Endothelial cell (in vitro differentiated cells): Measurements from ENCODE around the gene SRRD. TPM values are rescaled to one million over a fixed set of nuclear protein-coding genes. Genes with fewer than 3 reads are reported as not detected.
A peak's percentile ranks its signal among the peaks of the same experiment; 100 is the strongest.

Source experiments
- DNase-seq: peaks from one replicate; pipeline ENCODE4 v3.0.0; 2021; ENCODE audit warnings: low spot score
- H3K27ac Mint-ChIP-seq: one replicate; pipeline ENCODE4 v1.8.0; 2021; ENCODE audit warnings: mixed read lengths, inconsistent platforms; ENCODE audit not compliant: unreplicated experiment
- H3K27me3 Mint-ChIP-seq: one replicate; pipeline ENCODE4 v1.8.0; 2021; ENCODE audit warnings: mild to moderate bottlenecking, moderate library complexity, mixed read lengths, inconsistent platforms; ENCODE audit not compliant: unreplicated experiment
- H3K36me3 Mint-ChIP-seq: one replicate; pipeline ENCODE4 v1.8.0; 2021; ENCODE audit warnings: mild to moderate bottlenecking, low read depth, mixed read lengths, inconsistent platforms; ENCODE audit not compliant: unreplicated experiment
- H3K4me1 Mint-ChIP-seq: one replicate; pipeline ENCODE4 v1.8.0; 2021; ENCODE audit warnings: mild to moderate bottlenecking, mixed read lengths, inconsistent platforms; ENCODE audit not compliant: unreplicated experiment
- H3K4me3 Mint-ChIP-seq: one replicate; pipeline ENCODE4 v1.8.0; 2021; ENCODE audit warnings: mild to moderate bottlenecking, mixed read lengths, inconsistent platforms; ENCODE audit not compliant: unreplicated experiment
- H3K9me3 Mint-ChIP-seq: one replicate; pipeline ENCODE4 v1.8.0; 2021; ENCODE audit warnings: mixed read lengths, inconsistent platforms; ENCODE audit not compliant: unreplicated experiment
- total RNA-seq: library from RNA; stranded (reverse); fragmentation: NEBNext Ultra II Directional; extraction: Animal tissue kit (Norgen Biotek cat#: 25700); gene quantifications from one replicate; pipeline ENCODE4 v1.2.1, GENCODE V29; 2021; ENCODE audit not compliant: unreplicated experiment
- TF ChIP-seq, protein P1 (sequence below): fragments of 200-600 bp; sonication (generic); IDR thresholded peaks from one replicate; pipeline ENCODE4 v1.5.0; 2021; ENCODE audit warnings: antibody characterized with exemption; ENCODE audit not compliant: unreplicated experiment

Gene SRRD
- total RNA-seq, 1 donor from 2014 or later: 19.5 TPM

GRCh38 chr22:26481694-26482093 is 2.0 kb upstream of the SRRD start:
- DNase-seq: no peak
- Mint-ChIP-seq H3K27me3 (peaks cover 3% of the 10 kb centered on the region), H3K9me3 (no peaks in the 10 kb centered on the region), H3K36me3 (peaks cover 22% of the 10 kb centered on the region), H3K4me1 (peaks cover 34% of the 10 kb centered on the region), H3K4me3 (no peak overlapping the region), H3K27ac (no peak overlapping the region)
- TF ChIP-seq, protein P1, sequence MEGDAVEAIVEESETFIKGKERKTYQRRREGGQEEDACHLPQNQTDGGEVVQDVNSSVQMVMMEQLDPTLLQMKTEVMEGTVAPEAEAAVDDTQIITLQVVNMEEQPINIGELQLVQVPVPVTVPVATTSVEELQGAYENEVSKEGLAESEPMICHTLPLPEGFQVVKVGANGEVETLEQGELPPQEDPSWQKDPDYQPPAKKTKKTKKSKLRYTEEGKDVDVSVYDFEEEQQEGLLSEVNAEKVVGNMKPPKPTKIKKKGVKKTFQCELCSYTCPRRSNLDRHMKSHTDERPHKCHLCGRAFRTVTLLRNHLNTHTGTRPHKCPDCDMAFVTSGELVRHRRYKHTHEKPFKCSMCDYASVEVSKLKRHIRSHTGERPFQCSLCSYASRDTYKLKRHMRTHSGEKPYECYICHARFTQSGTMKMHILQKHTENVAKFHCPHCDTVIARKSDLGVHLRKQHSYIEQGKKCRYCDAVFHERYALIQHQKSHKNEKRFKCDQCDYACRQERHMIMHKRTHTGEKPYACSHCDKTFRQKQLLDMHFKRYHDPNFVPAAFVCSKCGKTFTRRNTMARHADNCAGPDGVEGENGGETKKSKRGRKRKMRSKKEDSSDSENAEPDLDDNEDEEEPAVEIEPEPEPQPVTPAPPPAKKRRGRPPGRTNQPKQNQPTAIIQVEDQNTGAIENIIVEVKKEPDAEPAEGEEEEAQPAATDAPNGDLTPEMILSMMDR: no peak

DNA sequence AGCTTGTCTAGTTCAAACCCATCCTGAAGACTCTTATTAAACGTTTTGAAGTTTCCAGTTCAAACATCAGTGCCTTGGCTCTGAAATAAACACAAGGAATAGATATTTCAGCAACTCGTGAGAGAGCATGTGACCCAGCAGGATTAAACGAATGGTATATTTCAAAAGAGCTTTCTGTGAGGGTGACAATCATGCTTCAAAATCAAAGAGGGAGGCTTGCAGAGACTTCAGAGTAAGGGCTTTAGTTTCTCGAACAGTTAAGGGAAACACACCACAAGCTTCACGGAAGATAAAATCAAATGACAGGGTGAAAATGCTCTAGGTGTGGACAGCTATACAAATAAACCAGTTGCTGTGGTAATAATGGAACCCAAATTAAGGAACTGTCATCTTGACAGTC is 1.5 kb upstream of the SRRD start:
- peak overlapping the region; percentile 93 for H3K27ac Mint-ChIP-seq
- no peak for DNase-seq
- peaks cover 34% of the 10 kb centered on the region for H3K4me1 Mint-ChIP-seq
- no peaks in the 10 kb centered on the region for H3K9me3 Mint-ChIP-seq
- H3K4me3 Mint-ChIP-seq: peak overlapping the region; percentile 93
- peaks cover 3% of the 10 kb centered on the region for H3K27me3 Mint-ChIP-seq
- TF ChIP-seq, protein P1: no peak
- H3K36me3 Mint-ChIP-seq: peaks cover 17% of the 10 kb centered on the region

DNA sequence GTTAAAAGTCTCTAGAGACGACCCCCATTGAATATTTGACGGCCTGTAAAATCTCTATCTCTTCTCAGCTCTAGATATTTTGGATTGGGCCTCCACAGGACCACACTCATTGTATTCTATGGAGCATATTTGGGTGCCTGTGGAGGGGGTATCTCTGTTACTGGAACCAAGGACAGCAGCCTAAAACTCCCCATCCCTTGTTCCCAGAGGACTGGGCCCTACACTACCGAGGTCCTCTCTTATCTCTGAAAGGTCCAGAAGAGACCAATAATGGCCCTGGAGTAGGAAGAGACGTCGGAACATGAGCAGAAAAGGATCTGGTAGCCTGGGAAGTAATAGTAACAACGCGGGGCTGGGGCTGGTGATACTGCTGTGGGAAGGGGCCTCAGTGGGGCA is 636 bp upstream of the SRRD start:
- TF ChIP-seq, protein P1: no peak
- peak overlapping the region; percentile 93 for H3K27ac Mint-ChIP-seq
- H3K27me3 Mint-ChIP-seq: peaks cover 3% of the 10 kb centered on the region
- H3K4me1 Mint-ChIP-seq: peaks cover 34% of the 10 kb centered on the region
- peak overlapping the region; percentile 93 for H3K4me3 Mint-ChIP-seq
- DNase-seq: no peak
- no peaks in the 10 kb centered on the region for H3K9me3 Mint-ChIP-seq
- H3K36me3 Mint-ChIP-seq: peaks cover 15% of the 10 kb centered on the region

DNA sequence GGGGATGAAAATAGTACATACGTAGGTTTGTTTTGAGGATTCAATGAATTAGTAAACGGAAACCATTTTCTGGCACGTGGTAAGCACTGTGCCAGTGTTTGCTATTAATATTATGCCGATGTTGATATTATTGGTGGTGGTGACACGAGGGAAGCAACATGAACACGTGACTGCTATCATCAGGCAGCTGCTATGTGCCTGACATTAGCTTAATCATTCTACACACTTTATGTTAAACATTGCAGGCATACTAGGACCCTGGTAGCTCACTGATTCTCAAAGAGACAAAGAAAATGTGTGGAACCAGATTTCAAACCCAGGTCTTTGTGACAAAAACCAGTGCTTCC is 656 bp downstream of the SRRD start:
- Mint-ChIP-seq H3K9me3 (no peaks in the 10 kb centered on the region), H3K4me1 (peaks cover 32% of the 10 kb centered on the region), H3K27me3 (peaks cover 3% of the 10 kb centered on the region), H3K4me3 (peak overlapping the region; percentile 93), H3K36me3 (peaks cover 21% of the 10 kb centered on the region), H3K27ac (peak overlapping the region; percentile 82)
- DNase-seq: no peak
- TF ChIP-seq, protein P1: no peak

DNA sequence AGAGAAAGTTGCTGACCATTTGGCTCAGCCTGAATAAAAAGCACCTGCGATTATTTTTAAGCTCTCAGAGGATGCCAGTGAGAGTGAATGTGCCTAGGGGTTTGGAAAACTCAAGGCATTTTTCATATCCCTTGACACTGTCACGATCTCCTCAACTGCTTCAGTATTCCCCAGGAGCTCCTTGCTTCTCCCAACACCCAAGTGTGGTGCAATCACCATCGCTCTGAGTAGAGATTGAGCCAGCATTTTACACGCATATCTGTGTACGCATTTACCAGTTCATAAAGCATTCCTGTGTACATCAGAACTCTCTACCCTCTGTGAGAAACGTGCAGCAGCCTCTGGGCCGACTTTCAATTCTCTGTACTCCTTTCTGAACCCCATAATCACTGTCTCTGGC is 1.3 kb downstream of the SRRD start:
- H3K27ac Mint-ChIP-seq: no peak overlapping the region
- TF ChIP-seq, protein P1: no peak

More for the DNA sequence above, 1.3 kb downstream of the SRRD start:
- H3K36me3 Mint-ChIP-seq: peaks cover 17% of the 10 kb centered on the region
- no peaks in the 10 kb centered on the region for H3K9me3 Mint-ChIP-seq
- H3K27me3 Mint-ChIP-seq: peaks cover 3% of the 10 kb centered on the region
- peaks cover 33% of the 10 kb centered on the region for H3K4me1 Mint-ChIP-seq
- no peak for DNase-seq
- no peak overlapping the region for H3K4me3 Mint-ChIP-seq
